Measurements from ENCODE around the gene CRYBG3. TPM values are rescaled to one million over a fixed set of nuclear protein-coding genes. Genes with fewer than 3 reads are reported as not detected.
"Not testable (repeated sequence)": the region's sequence is repeated elsewhere in the genome, so short reads cannot be mapped to it uniquely, and the experiment has no call there.

CRYBG3 gene
- total and polyA plus RNA-seq, 2 donors, result 5.4 to 9.2 TPM

GRCh38 chr3:97899331-97899730 is 77.5 kb downstream of the CRYBG3 start:
- no peak for DNase-seq (ENCODE audit: low read depth in 6 of 9, low spot score in 9 of 9)
- no peaks in the 10 kb centered on the region for H3K36me3 ChIP-seq (ENCODE audit: control insufficient read depth in 2 of 2, insufficient read depth in 2 of 2, low read length in 1 of 2)
- H3K9me3 ChIP-seq (ENCODE audit: control insufficient read depth in 2 of 2, insufficient read depth in 1 of 2, low read length in 1 of 2), result no peaks in the 10 kb centered on the region
- H3K4me3 ChIP-seq (ENCODE audit: low read length in 2 of 2), result no peak overlapping the region
- H3K4me1 ChIP-seq (ENCODE audit: control insufficient read depth in 2 of 2, insufficient read depth in 2 of 2, low read length in 2 of 2), result no peaks in the 10 kb centered on the region
- H3K27ac ChIP-seq (ENCODE audit: low read depth in 1 of 2, low read length in 1 of 2), result no peak overlapping the region
- H3K27me3 ChIP-seq (ENCODE audit: control insufficient read depth in 2 of 2, insufficient read depth in 1 of 2, low read length in 1 of 2), result no peaks in the 10 kb centered on the region

- no peaks in the 10 kb centered on the region for H3K36me3 ChIP-seq (ENCODE audit: control insufficient read depth in 2 of 2, insufficient read depth in 2 of 2, low read length in 1 of 2)
- no peaks in the 10 kb centered on the region for H3K4me1 ChIP-seq (ENCODE audit: control insufficient read depth in 2 of 2, insufficient read depth in 2 of 2, low read length in 2 of 2)
- H3K27me3 ChIP-seq (ENCODE audit: control insufficient read depth in 2 of 2, insufficient read depth in 1 of 2, low read length in 1 of 2), result no peaks in the 10 kb centered on the region
- no peak for DNase-seq (ENCODE audit: low read depth in 6 of 9, low spot score in 9 of 9)
- 92% methylated on average over 4 of the region's 4 CpGs for WGBS
- H3K4me3 ChIP-seq (ENCODE audit: low read length in 2 of 2), result no peak overlapping the region
- H3K9me3 ChIP-seq (ENCODE audit: control insufficient read depth in 2 of 2, insufficient read depth in 1 of 2, low read length in 1 of 2), result no peaks in the 10 kb centered on the region
- no peak overlapping the region for H3K27ac ChIP-seq (ENCODE audit: low read depth in 1 of 2, low read length in 1 of 2)
Measured at GRCh38 chr3:97901313-97902248, 79.8 kb downstream of the CRYBG3 start.

- not testable (repeated sequence) for DNase-seq (ENCODE audit: low read depth in 6 of 9, low spot score in 9 of 9); H3K27ac ChIP-seq (ENCODE audit: low read depth in 1 of 2, low read length in 1 of 2); H3K9me3 ChIP-seq (ENCODE audit: control insufficient read depth in 2 of 2, insufficient read depth in 1 of 2, low read length in 1 of 2); H3K36me3 ChIP-seq (ENCODE audit: control insufficient read depth in 2 of 2, insufficient read depth in 2 of 2, low read length in 1 of 2); H3K27me3 ChIP-seq (ENCODE audit: control insufficient read depth in 2 of 2, insufficient read depth in 1 of 2, low read length in 1 of 2); H3K4me3 ChIP-seq (ENCODE audit: low read length in 2 of 2); H3K4me1 ChIP-seq (ENCODE audit: control insufficient read depth in 2 of 2, insufficient read depth in 2 of 2, low read length in 2 of 2)
- WGBS, result 77% methylated on average over 2 of the region's 3 CpGs
Measured at GRCh38 chr3:97909830-97910229, 88.0 kb downstream of the CRYBG3 start.

- WGBS, result 62% methylated on average over 23 of the region's 24 CpGs
- H3K9me3 ChIP-seq (ENCODE audit: control insufficient read depth in 2 of 2, insufficient read depth in 1 of 2, low read length in 1 of 2); H3K27me3 ChIP-seq (ENCODE audit: control insufficient read depth in 2 of 2, insufficient read depth in 1 of 2, low read length in 1 of 2); H3K4me1 ChIP-seq (ENCODE audit: control insufficient read depth in 2 of 2, insufficient read depth in 2 of 2, low read length in 2 of 2); H3K4me3 ChIP-seq (ENCODE audit: low read length in 2 of 2); H3K36me3 ChIP-seq (ENCODE audit: control insufficient read depth in 2 of 2, insufficient read depth in 2 of 2, low read length in 1 of 2); DNase-seq (ENCODE audit: low read depth in 6 of 9, low spot score in 9 of 9): not testable (repeated sequence)
- peak overlapping the region in 1 of 2 donors; percentile 43 for H3K27ac ChIP-seq (ENCODE audit: low read depth in 1 of 2, low read length in 1 of 2)
Measured at GRCh38 chr3:97910236-97910831, 88.5 kb downstream of the CRYBG3 start.

- Histone ChIP-seq H3K4me3 (ENCODE audit: low read length in 2 of 2) (no peak overlapping the region), H3K27ac (ENCODE audit: low read depth in 1 of 2, low read length in 1 of 2) (peak overlapping the region in 1 of 2 donors; percentile 45), H3K9me3 (ENCODE audit: control insufficient read depth in 2 of 2, insufficient read depth in 1 of 2, low read length in 1 of 2) (no peaks in the 10 kb centered on the region), H3K27me3 (ENCODE audit: control insufficient read depth in 2 of 2, insufficient read depth in 1 of 2, low read length in 1 of 2) (no peaks in the 10 kb centered on the region), H3K36me3 (ENCODE audit: control insufficient read depth in 2 of 2, insufficient read depth in 2 of 2, low read length in 1 of 2) (no peaks in the 10 kb centered on the region), H3K4me1 (ENCODE audit: control insufficient read depth in 2 of 2, insufficient read depth in 2 of 2, low read length in 2 of 2) (peaks cover 3 to 5% of the 10 kb centered on the region in 2 donors)
- DNase-seq (ENCODE audit: low read depth in 6 of 9, low spot score in 9 of 9), result peak in 6 of 9 donors; percentile 6 to 45 (median 13)
- WGBS, result 33% methylated on average over 3 of the region's 3 CpGs
Measured at GRCh38 chr3:97910931-97911351, 89.1 kb downstream of the CRYBG3 start.

- no peaks in the 10 kb centered on the region for H3K36me3 ChIP-seq (ENCODE audit: control insufficient read depth in 2 of 2, insufficient read depth in 2 of 2, low read length in 1 of 2)
- no peaks in the 10 kb centered on the region for H3K27me3 ChIP-seq (ENCODE audit: control insufficient read depth in 2 of 2, insufficient read depth in 1 of 2, low read length in 1 of 2)
- no peak overlapping the region for H3K27ac ChIP-seq (ENCODE audit: low read depth in 1 of 2, low read length in 1 of 2)
- no peak overlapping the region for H3K4me3 ChIP-seq (ENCODE audit: low read length in 2 of 2)
- no peak for DNase-seq (ENCODE audit: low read depth in 6 of 9, low spot score in 9 of 9)
- no peaks in the 10 kb centered on the region for H3K9me3 ChIP-seq (ENCODE audit: control insufficient read depth in 2 of 2, insufficient read depth in 1 of 2, low read length in 1 of 2)
- WGBS, result 92% methylated on average over 3 of the region's 3 CpGs
- peaks cover 3 to 5% of the 10 kb centered on the region in 2 donors for H3K4me1 ChIP-seq (ENCODE audit: control insufficient read depth in 2 of 2, insufficient read depth in 2 of 2, low read length in 2 of 2)
Measured at GRCh38 chr3:97911459-97911858, 89.6 kb downstream of the CRYBG3 start.

GRCh38 chr3:97914388-97914787 is 92.6 kb downstream of the CRYBG3 start:
- peaks cover 3 to 5% of the 10 kb centered on the region in 2 donors for H3K4me1 ChIP-seq (ENCODE audit: control insufficient read depth in 2 of 2, insufficient read depth in 2 of 2, low read length in 2 of 2)
- DNase-seq (ENCODE audit: low read depth in 6 of 9, low spot score in 9 of 9), result no peak
- WGBS, result 94% methylated on average over 2 of the region's 2 CpGs
- no peaks in the 10 kb centered on the region for H3K27me3 ChIP-seq (ENCODE audit: control insufficient read depth in 2 of 2, insufficient read depth in 1 of 2, low read length in 1 of 2)
- no peak overlapping the region for H3K27ac ChIP-seq (ENCODE audit: low read depth in 1 of 2, low read length in 1 of 2)
- no peaks in the 10 kb centered on the region for H3K36me3 ChIP-seq (ENCODE audit: control insufficient read depth in 2 of 2, insufficient read depth in 2 of 2, low read length in 1 of 2)
- H3K4me3 ChIP-seq (ENCODE audit: low read length in 2 of 2), result no peak overlapping the region
- no peaks in the 10 kb centered on the region for H3K9me3 ChIP-seq (ENCODE audit: control insufficient read depth in 2 of 2, insufficient read depth in 1 of 2, low read length in 1 of 2)

GRCh38 chr3:97916576-97916975 is 94.8 kb downstream of the CRYBG3 start:
- Histone ChIP-seq H3K9me3 (ENCODE audit: control insufficient read depth in 2 of 2, insufficient read depth in 1 of 2, low read length in 1 of 2) (no peaks in the 10 kb centered on the region), H3K27ac (ENCODE audit: low read depth in 1 of 2, low read length in 1 of 2) (no peak overlapping the region), H3K4me1 (ENCODE audit: control insufficient read depth in 2 of 2, insufficient read depth in 2 of 2, low read length in 2 of 2) (no peaks in the 10 kb centered on the region), H3K36me3 (ENCODE audit: control insufficient read depth in 2 of 2, insufficient read depth in 2 of 2, low read length in 1 of 2) (no peaks in the 10 kb centered on the region), H3K4me3 (ENCODE audit: low read length in 2 of 2) (no peak overlapping the region), H3K27me3 (ENCODE audit: control insufficient read depth in 2 of 2, insufficient read depth in 1 of 2, low read length in 1 of 2) (no peaks in the 10 kb centered on the region)
- DNase-seq (ENCODE audit: low read depth in 6 of 9, low spot score in 9 of 9), result no peak

GRCh38 chr3:97917813-97918536 is 96.2 kb downstream of the CRYBG3 start:
- no peaks in the 10 kb centered on the region for H3K36me3 ChIP-seq (ENCODE audit: control insufficient read depth in 2 of 2, insufficient read depth in 2 of 2, low read length in 1 of 2)
- WGBS, result 95% methylated on average over 3 of the region's 3 CpGs
- no peak for DNase-seq (ENCODE audit: low read depth in 6 of 9, low spot score in 9 of 9)

More at GRCh38 chr3:97917813-97918536, 96.2 kb downstream of the CRYBG3 start:
- no peaks in the 10 kb centered on the region for H3K27me3 ChIP-seq (ENCODE audit: control insufficient read depth in 2 of 2, insufficient read depth in 1 of 2, low read length in 1 of 2)
- H3K4me1 ChIP-seq (ENCODE audit: control insufficient read depth in 2 of 2, insufficient read depth in 2 of 2, low read length in 2 of 2), result no peaks in the 10 kb centered on the region
- H3K27ac ChIP-seq (ENCODE audit: low read depth in 1 of 2, low read length in 1 of 2), result no peak overlapping the region
- H3K4me3 ChIP-seq (ENCODE audit: low read length in 2 of 2), result no peak overlapping the region
- H3K9me3 ChIP-seq (ENCODE audit: control insufficient read depth in 2 of 2, insufficient read depth in 1 of 2, low read length in 1 of 2), result no peaks in the 10 kb centered on the region

Data from thymus (tissue), 11 donors.